B cell (primary cell): ENCODE measurements around the gene UGT1A6. TPM values are rescaled to one million over a fixed set of nuclear protein-coding genes. Genes with fewer than 3 reads are reported as not detected.

Experiments used
- ATAC-seq: fragments of 200-7000 bp; cut with Tn5 transposase; one replicate; pipeline ENCODE4 v1.10.0; 2021; ENCODE audit warnings: low read depth, mild to moderate bottlenecking, moderate number of reproducible peaks, moderate library complexity
- CTCF ChIA-PET: fragments of 350-600 bp; sonication (Branson Sonifier 250); formaldehyde crosslinking; loops from one replicate; lab custom pipeline; 2021; ENCODE audit warnings: antibody characterized with exemption, inconsistent platforms; lab: Charles Lee
- POLR2A ChIA-PET: fragments of 350-600 bp; sonication (Branson Sonifier 250); formaldehyde crosslinking; loops from one replicate; lab custom pipeline; 2021; ENCODE audit warnings: antibody characterized with exemption; lab: Charles Lee
- DNase-seq: peaks from one replicate; pipeline ENCODE4 v3.0.0; 2013
- H2AFZ ChIP-seq: 2 replicates; pipeline ENCODE4 v1.6.1; 2012; ENCODE audit warnings: mild to moderate bottlenecking, low read depth, low read length; ENCODE audit not compliant: insufficient read depth, poor library complexity, severe bottlenecking
- H3K27ac ChIP-seq, 2 donors: 1 replicate in 1 of 2; 2 replicates in 1 of 2; pipeline ENCODE4 v1.5.1; 2012 to 2013; ENCODE audit warnings: low read length in 2 of 2, mild to moderate bottlenecking in 2 of 2, moderate library complexity in 1 of 2
- H3K27me3 ChIP-seq, 4 experiments: fragments of 200-600 bp in 1 of 4; sonication (generic) in 1 of 4; replicated peaks in 1 of 4; 1 replicate in 2 of 4; 2 replicates in 2 of 4; pipeline versions ENCODE4 v1.6.1 to v1.7.0; 2013 to 2016; ENCODE audit warnings: low read length in 3 of 4, mild to moderate bottlenecking in 2 of 4, mixed read lengths in 1 of 4, moderate library complexity in 1 of 4; ENCODE audit not compliant: insufficient read depth in 4 of 4, control insufficient read depth in 3 of 4; ENCODE audit errors: control extremely low read depth in 1 of 4
- H3K36me3 ChIP-seq, 2 experiments: replicated peaks in 1 of 2; 1 replicate in 1 of 2; 2 replicates in 1 of 2; pipeline versions ENCODE4 v1.6.1 to v1.7.1; 2013; ENCODE audit warnings: low read length in 1 of 2; ENCODE audit not compliant: insufficient read depth in 2 of 2, control insufficient read depth in 1 of 2; ENCODE audit errors: control extremely low read depth in 1 of 2, extremely low read depth in 1 of 2
- H3K4me1 ChIP-seq, 2 donors: fragments of 200-600 bp in 1 of 2; sonication (generic) in 1 of 2; 1 replicate in 1 of 2; 2 replicates in 1 of 2; pipeline versions ENCODE4 v1.5.1 to v1.6.1; 2013 to 2017; ENCODE audit warnings: low read length in 2 of 2; ENCODE audit not compliant: control insufficient read depth in 2 of 2, insufficient read depth in 2 of 2
- H3K4me2 ChIP-seq: replicated peaks from 2 replicates; pipeline ENCODE3; 2012; ENCODE audit warnings: mild to moderate bottlenecking, low read depth, low read length; ENCODE audit not compliant: poor library complexity, severe bottlenecking
- H3K4me3 ChIP-seq, 5 experiments: fragments of 200-600 bp in 1 of 5; sonication (generic) in 1 of 5; 1 replicate in 3 of 5; 2 replicates in 2 of 5; pipeline versions ENCODE4 v1.5.1 to v1.7.0; 2011 to 2016; ENCODE audit warnings: low read length in 4 of 5, mild to moderate bottlenecking in 4 of 5, low read depth in 2 of 5, control low read depth in 1 of 5, moderate library complexity in 1 of 5; ENCODE audit not compliant: insufficient read depth in 1 of 5; ENCODE audit errors: control extremely low read depth in 1 of 5, extremely low read depth in 1 of 5
- H3K79me2 ChIP-seq: fragments of 200-600 bp; sonication (generic); one replicate; pipeline ENCODE4 v1.6.0; 2016; ENCODE audit warnings: low read length; ENCODE audit not compliant: control insufficient read depth, insufficient read depth
- H3K9ac ChIP-seq: fragments of 200-600 bp; sonication (generic); 2 replicates; pipeline ENCODE4 v1.6.1; 2017; ENCODE audit warnings: mild to moderate bottlenecking, low read length, moderate library complexity
- H3K9me3 ChIP-seq, 3 donors: one replicate each; pipeline versions ENCODE4 v1.6.1 to v1.7.1; 2013; ENCODE audit warnings: low read length in 2 of 3; ENCODE audit not compliant: control insufficient read depth in 2 of 3, insufficient read depth in 1 of 3; ENCODE audit errors: control extremely low read depth in 1 of 3
- H4K20me1 ChIP-seq: 2 replicates; pipeline ENCODE4 v1.6.0; 2012; ENCODE audit warnings: mild to moderate bottlenecking, low read length; ENCODE audit not compliant: insufficient read depth, control insufficient read depth, poor library complexity, severe bottlenecking
- H3K27ac Mint-ChIP-seq: one replicate; pipeline ENCODE4 v1.8.0; 2021; ENCODE audit warnings: mixed read lengths
- H3K27me3 Mint-ChIP-seq: one replicate; pipeline ENCODE4 v1.8.0; 2021; ENCODE audit warnings: mixed read lengths
- H3K4me1 Mint-ChIP-seq: one replicate; pipeline ENCODE4 v1.8.0; 2021; ENCODE audit warnings: mixed read lengths
- H3K4me3 Mint-ChIP-seq: one replicate; pipeline ENCODE4 v1.8.0; 2021; ENCODE audit warnings: mixed read lengths
- H3K9me3 Mint-ChIP-seq: one replicate; pipeline ENCODE4 v1.8.0; 2022; ENCODE audit warnings: mixed read lengths; ENCODE audit not compliant: insufficient read depth
- EZH2 ChIP-seq: IDR thresholded peaks from 2 replicates; pipeline ENCODE4 v1.6.1; 2012; ENCODE audit warnings: borderline replicate concordance, low read depth, mild to moderate bottlenecking, moderate library complexity, low read length; ENCODE audit not compliant: insufficient read depth, poor library complexity, severe bottlenecking
- WGBS: methylation state at CpG from one replicate; pipeline ENCODE4 v1.1.5; 2013; ENCODE audit warnings: missing lambda C conversion rate; ENCODE audit not compliant: insufficient coverage; 5-methylcytosine and 5-hydroxymethylcytosine counted together
- intact Hi-C: fragments of 100-400 bp; cut with micrococcal nuclease; formaldehyde crosslinking; loops from one replicate; pipeline ENCODE4 v1.10.0; 2022
- polyA plus RNA-seq: library from polyadenylated mRNA; depleted of rRNA; stranded (reverse); fragments of >200 nt; gene quantifications from 2 replicates; pipeline ENCODE4 v1.2.3, GENCODE V29; 2012
- total RNA-seq, 2 donors: library from RNA; stranded (reverse); fragments of 120-200 nt in 1 of 2; gene quantifications; 1 replicate in 1 of 2; 2 replicates in 1 of 2; pipeline versions ENCODE4 v1.2.3 to v1.2.4, GENCODE V29; 2013 to 2022
- TF ChIP-seq, protein P1 (sequence below): fragments of 200-600 bp; IDR thresholded peaks from one replicate; pipeline ENCODE4 v1.8.0; 2022; ENCODE audit warnings: antibody characterized with exemption, mild to moderate bottlenecking

Gene UGT1A6
- total and polyA plus RNA-seq, 2 donors (not counting 1 experiment from before 2014, with no cell fraction given): not detected

DNA sequence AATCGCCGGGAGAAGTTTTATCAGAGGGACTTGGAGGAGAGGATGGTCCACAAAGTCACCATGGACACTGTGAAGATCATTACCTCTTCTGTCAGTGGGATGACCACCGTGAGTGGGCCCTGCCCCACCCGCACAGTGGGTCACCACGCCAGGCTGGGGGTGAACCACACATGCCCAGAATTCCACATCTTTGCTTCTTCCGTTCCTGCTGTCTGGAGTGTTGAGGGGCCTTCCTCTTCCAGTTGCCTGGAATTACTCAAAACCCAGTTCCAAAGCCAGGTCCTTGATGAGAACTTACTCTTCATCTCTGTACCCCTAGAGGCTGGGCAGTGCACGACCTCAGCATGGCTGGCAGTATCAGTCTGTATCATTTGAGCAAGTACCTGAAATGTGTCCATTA lies 107.5 kb downstream of the UGT1A6 start:
- no peak overlapping the region for H3K4me3 Mint-ChIP-seq
- CTCF ChIA-PET: no interaction called here

DNA sequence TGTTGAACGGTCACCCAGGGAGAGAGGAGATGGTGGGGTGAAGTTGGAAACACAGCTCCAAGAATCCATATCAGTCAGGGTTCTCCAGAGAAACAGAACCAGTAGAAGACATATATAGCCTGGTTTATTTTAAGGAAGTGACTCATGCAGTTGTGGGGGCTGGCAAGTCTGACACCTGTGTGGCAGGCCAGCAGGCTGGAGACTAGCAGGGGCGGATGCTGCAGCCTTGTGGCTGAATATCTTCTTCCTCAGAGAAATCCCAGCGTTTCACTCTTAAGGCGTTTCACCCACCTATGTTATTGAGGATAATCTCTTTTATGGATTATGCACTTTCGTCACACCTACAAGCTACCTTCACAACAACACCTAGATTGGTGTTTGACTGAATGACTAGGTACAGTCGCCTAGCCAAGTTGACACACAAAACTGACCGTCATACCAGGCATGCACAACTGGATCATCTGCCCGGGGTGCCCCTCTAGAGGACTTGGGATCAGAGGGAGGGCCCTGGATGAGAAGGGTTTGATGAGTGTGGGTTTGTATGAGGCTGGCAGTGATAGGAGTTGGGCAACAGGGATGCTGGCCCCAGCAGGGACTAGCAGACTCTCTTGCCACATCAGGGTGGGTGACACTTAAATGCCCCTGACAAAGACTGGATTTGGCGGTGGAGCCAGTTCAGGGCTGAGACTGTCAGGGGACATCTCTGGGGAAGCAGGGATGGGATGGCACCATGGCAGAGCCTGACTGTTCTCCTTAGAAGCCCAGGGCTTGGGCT lies 108.9 kb downstream of the UGT1A6 start:
- Histone ChIP-seq H4K20me1 (no peaks in the 10 kb centered on the region), H3K27me3 (peaks cover 0 to 6% (median 0%) of the 10 kb centered on the region in 4 experiments), H3K4me1 (no peaks in the 10 kb centered on the region), H3K4me2 (no peak overlapping the region), H3K36me3 (no peaks in the 10 kb centered on the region), H3K27ac (no peak overlapping the region), H3K79me2 (no peaks in the 10 kb centered on the region), H3K4me3 (no peak overlapping the region), H3K9ac (no peak overlapping the region), H2AFZ (no peak overlapping the region), H3K9me3 (no peaks in the 10 kb centered on the region)
- CTCF ChIA-PET: no interaction called here
- POLR2A ChIA-PET: no interaction called here
- ATAC-seq: no peak
- no peak for DNase-seq
- 87% methylated on average over 4 of the region's 9 CpGs for WGBS
- H3K4me3 Mint-ChIP-seq: no peak overlapping the region
- H3K27ac Mint-ChIP-seq: no peak overlapping the region
- intact Hi-C loops: no loop called here
- TF ChIP-seq, protein P1, sequence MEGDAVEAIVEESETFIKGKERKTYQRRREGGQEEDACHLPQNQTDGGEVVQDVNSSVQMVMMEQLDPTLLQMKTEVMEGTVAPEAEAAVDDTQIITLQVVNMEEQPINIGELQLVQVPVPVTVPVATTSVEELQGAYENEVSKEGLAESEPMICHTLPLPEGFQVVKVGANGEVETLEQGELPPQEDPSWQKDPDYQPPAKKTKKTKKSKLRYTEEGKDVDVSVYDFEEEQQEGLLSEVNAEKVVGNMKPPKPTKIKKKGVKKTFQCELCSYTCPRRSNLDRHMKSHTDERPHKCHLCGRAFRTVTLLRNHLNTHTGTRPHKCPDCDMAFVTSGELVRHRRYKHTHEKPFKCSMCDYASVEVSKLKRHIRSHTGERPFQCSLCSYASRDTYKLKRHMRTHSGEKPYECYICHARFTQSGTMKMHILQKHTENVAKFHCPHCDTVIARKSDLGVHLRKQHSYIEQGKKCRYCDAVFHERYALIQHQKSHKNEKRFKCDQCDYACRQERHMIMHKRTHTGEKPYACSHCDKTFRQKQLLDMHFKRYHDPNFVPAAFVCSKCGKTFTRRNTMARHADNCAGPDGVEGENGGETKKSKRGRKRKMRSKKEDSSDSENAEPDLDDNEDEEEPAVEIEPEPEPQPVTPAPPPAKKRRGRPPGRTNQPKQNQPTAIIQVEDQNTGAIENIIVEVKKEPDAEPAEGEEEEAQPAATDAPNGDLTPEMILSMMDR: no peak
- no peak for TF ChIP-seq EZH2
- no peaks in the 10 kb centered on the region for H3K4me1 Mint-ChIP-seq
- H3K27me3 Mint-ChIP-seq: peaks cover 17% of the 10 kb centered on the region
- peaks cover under 1% of the 10 kb centered on the region for H3K9me3 Mint-ChIP-seq

More for the DNA sequence above, 107.5 kb downstream of the UGT1A6 start:
- Histone ChIP-seq H3K27ac (no peak overlapping the region), H3K4me2 (no peak overlapping the region), H3K27me3 (peaks cover 0 to 6% (median 0%) of the 10 kb centered on the region in 4 experiments), H3K79me2 (no peaks in the 10 kb centered on the region), H3K4me3 (no peak overlapping the region), H3K36me3 (no peaks in the 10 kb centered on the region), H3K9me3 (no peaks in the 10 kb centered on the region), H4K20me1 (no peaks in the 10 kb centered on the region), H3K4me1 (no peaks in the 10 kb centered on the region), H2AFZ (no peak overlapping the region), H3K9ac (no peak overlapping the region)
- no peak for TF ChIP-seq EZH2
- TF ChIP-seq, protein P1: no peak
- Mint-ChIP-seq H3K27ac (no peak overlapping the region), H3K9me3 (peaks cover 2% of the 10 kb centered on the region), H3K27me3 (peaks cover 17% of the 10 kb centered on the region), H3K4me1 (no peaks in the 10 kb centered on the region)
- ATAC-seq (no peak), DNase-seq (no peak)
- POLR2A ChIA-PET: no interaction called here
- intact Hi-C loops: no loop called here
- WGBS: 85% methylated on average over 7 of the region's 7 CpGs
